ENCODE measurements around the gene KMT5B. TPM values are rescaled to one million over a fixed set of nuclear protein-coding genes. Genes with fewer than 3 reads are reported as not detected.

KMT5B gene
- total and polyA plus RNA-seq, 2 of the 13 experiments (the other 11 are each of a cell fraction or from before 2014, with no cell fraction given): 17.6 to 23.7 TPM

GRCh38 chr11:68137833-68138232, 75.3 kb downstream of the KMT5B start (continued):
- TF ChIP-seq TIGD3 (CRISPR knock-in tag; IDR thresholded peaks at IDR 0.05; ENCODE audit: borderline replicate concordance) (no peak), ATF5 (CRISPR knock-in tag; IDR thresholded peaks at IDR 0.05; ENCODE audit: low read depth) (no peak), KMT2A (CRISPR knock-in tag; IDR thresholded peaks at IDR 0.05) (0 out of 2 replicates have a peak, but pooled peaks have one; percentile 40), ZNF550 (CRISPR knock-in tag; IDR thresholded peaks at IDR 0.05; ENCODE audit: borderline replicate concordance) (no peak), XBP1 (CRISPR knock-in tag; IDR thresholded peaks at IDR 0.05) (no peak), E2F5 (CRISPR knock-in tag; conservative IDR thresholded peaks at IDR 0.05) (no peak), GTF3A (CRISPR knock-in tag; conservative IDR thresholded peaks at IDR 0.05) (no peak), ARID2 (CRISPR knock-in tag; IDR thresholded peaks at IDR 0.05; ENCODE audit: borderline replicate concordance) (no peak), ZNF451 (CRISPR knock-in tag; IDR thresholded peaks at IDR 0.05) (no peak), ZNF337 (CRISPR knock-in tag; IDR thresholded peaks at IDR 0.05; ENCODE audit: borderline replicate concordance, low read depth) (no peak), ATF7 (IDR thresholded peaks at IDR 0.05) (no peak), ATF7 (CRISPR knock-in tag; IDR thresholded peaks at IDR 0.05) (no peak), ZNF207 (IDR thresholded peaks at IDR 0.05; ENCODE audit: borderline replicate concordance) (no peak), KLF13 (CRISPR knock-in tag; IDR thresholded peaks at IDR 0.05) (no peak), CSRNP2 (CRISPR knock-in tag; conservative IDR thresholded peaks at IDR 0.05; ENCODE audit: low read depth) (no peak)
- TF ChIP-seq, protein P1, sequence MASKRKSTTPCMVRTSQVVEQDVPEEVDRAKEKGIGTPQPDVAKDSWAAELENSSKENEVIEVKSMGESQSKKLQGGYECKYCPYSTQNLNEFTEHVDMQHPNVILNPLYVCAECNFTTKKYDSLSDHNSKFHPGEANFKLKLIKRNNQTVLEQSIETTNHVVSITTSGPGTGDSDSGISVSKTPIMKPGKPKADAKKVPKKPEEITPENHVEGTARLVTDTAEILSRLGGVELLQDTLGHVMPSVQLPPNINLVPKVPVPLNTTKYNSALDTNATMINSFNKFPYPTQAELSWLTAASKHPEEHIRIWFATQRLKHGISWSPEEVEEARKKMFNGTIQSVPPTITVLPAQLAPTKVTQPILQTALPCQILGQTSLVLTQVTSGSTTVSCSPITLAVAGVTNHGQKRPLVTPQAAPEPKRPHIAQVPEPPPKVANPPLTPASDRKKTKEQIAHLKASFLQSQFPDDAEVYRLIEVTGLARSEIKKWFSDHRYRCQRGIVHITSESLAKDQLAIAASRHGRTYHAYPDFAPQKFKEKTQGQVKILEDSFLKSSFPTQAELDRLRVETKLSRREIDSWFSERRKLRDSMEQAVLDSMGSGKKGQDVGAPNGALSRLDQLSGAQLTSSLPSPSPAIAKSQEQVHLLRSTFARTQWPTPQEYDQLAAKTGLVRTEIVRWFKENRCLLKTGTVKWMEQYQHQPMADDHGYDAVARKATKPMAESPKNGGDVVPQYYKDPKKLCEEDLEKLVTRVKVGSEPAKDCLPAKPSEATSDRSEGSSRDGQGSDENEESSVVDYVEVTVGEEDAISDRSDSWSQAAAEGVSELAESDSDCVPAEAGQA (IDR thresholded peaks at IDR 0.05; ENCODE audit: low read depth): no peak
- TF ChIP-seq, protein P1 (CRISPR knock-in tag; IDR thresholded peaks at IDR 0.05; ENCODE audit: borderline replicate concordance): no peak
- TF ChIP-seq, protein P2, sequence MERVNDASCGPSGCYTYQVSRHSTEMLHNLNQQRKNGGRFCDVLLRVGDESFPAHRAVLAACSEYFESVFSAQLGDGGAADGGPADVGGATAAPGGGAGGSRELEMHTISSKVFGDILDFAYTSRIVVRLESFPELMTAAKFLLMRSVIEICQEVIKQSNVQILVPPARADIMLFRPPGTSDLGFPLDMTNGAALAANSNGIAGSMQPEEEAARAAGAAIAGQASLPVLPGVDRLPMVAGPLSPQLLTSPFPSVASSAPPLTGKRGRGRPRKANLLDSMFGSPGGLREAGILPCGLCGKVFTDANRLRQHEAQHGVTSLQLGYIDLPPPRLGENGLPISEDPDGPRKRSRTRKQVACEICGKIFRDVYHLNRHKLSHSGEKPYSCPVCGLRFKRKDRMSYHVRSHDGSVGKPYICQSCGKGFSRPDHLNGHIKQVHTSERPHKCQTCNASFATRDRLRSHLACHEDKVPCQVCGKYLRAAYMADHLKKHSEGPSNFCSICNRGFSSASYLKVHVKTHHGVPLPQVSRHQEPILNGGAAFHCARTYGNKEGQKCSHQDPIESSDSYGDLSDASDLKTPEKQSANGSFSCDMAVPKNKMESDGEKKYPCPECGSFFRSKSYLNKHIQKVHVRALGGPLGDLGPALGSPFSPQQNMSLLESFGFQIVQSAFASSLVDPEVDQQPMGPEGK (CRISPR knock-in tag; IDR thresholded peaks at IDR 0.05): peak; percentile 29; the same call in 1 of the 2 replicates

Measured in HepG2 (cell line).